Gastroesophageal sphincter (tissue), 4 donors: ENCODE data around the gene IGSF23. TPM values are rescaled to one million over a fixed set of nuclear protein-coding genes. Genes with fewer than 3 reads are reported as not detected.
"Not testable (repeated sequence)": the region's sequence is repeated elsewhere in the genome, so short reads cannot be mapped to it uniquely, and the experiment has no call there.

Experiments
- ATAC-seq: fragments of 150-250 bp; one replicate; pipeline ENCODE4 v1.9.1; 2016; ENCODE audit warnings: mild to moderate bottlenecking, moderate library complexity
- H3K27ac ChIP-seq, 4 donors: fragments of 200-600 bp; sonication (generic) in 3 of 4; 1 replicate in 3 of 4; 2 replicates in 1 of 4; pipeline ENCODE4 v1.5.1; 2016 to 2019
- H3K27me3 ChIP-seq: fragments of 200-600 bp; sonication (generic); one replicate; pipeline ENCODE4 v1.5.1; 2019
- H3K36me3 ChIP-seq, 2 donors: fragments of 200-600 bp; sonication (generic); one replicate each; pipeline ENCODE4 v1.5.1; 2019; ENCODE audit warnings: control low read depth in 1 of 2
- H3K4me1 ChIP-seq, 3 donors: fragments of 200-600 bp; sonication (generic); 1 replicate in 2 of 3; 2 replicates in 1 of 3; pipeline ENCODE4 v1.5.1; 2016 to 2019; ENCODE audit warnings: control low read depth in 2 of 3
- H3K4me3 ChIP-seq, 2 donors: fragments of 200-600 bp; sonication (generic); one replicate each; pipeline ENCODE4 v1.5.1; 2019; ENCODE audit warnings: mild to moderate bottlenecking in 1 of 2, moderate library complexity in 1 of 2
- H3K9me3 ChIP-seq, 3 donors: fragments of 200-600 bp; sonication (generic); one replicate each; pipeline ENCODE4 v1.5.1; 2017 to 2019; ENCODE audit warnings: control low read depth in 2 of 3
- CTCF ChIP-seq, 4 experiments: fragments of 200-600 bp in 2 of 4; fragments of 450-650 bp in 2 of 4; sonication (generic) in 1 of 4; IDR thresholded peaks; one replicate each; pipeline ENCODE4 v1.5.1; 2017 to 2019; ENCODE audit warnings: antibody characterized with exemption in 4 of 4, mild to moderate bottlenecking in 2 of 4, moderate library complexity in 2 of 4
- EP300 ChIP-seq: sonication (generic); formaldehyde crosslinking; IDR thresholded peaks from one replicate; pipeline ENCODE4 v1.6.1; 2017; ENCODE audit warnings: antibody characterized with exemption, mild to moderate bottlenecking
- POLR2A ChIP-seq, 2 donors: fragments of 450-650 bp; IDR thresholded peaks; one replicate each; pipeline ENCODE4 v1.6.1; 2017; ENCODE audit warnings: antibody characterized with exemption in 2 of 2, mild to moderate bottlenecking in 2 of 2, moderate library complexity in 1 of 2
- POLR2AphosphoS5 ChIP-seq: sonication (generic); formaldehyde crosslinking; IDR thresholded peaks from one replicate; pipeline ENCODE4 v1.6.1; 2017; ENCODE audit warnings: antibody characterized with exemption
- WGBS, 2 donors: methylation state at CpG; one replicate each; pipeline ENCODE4 v1.1.5; 2018; ENCODE audit warnings: low coverage in 1 of 2; 5-methylcytosine and 5-hydroxymethylcytosine counted together
- total RNA-seq, 4 donors: library from RNA; depleted of rRNA; stranded (reverse); fragments of >200 nt; gene quantifications; one replicate each; pipeline ENCODE4 v1.1.0, GENCODE V29; 2016

The IGSF23 gene
- total RNA-seq, 4 donors from 2014 or later: not detected

DNA sequence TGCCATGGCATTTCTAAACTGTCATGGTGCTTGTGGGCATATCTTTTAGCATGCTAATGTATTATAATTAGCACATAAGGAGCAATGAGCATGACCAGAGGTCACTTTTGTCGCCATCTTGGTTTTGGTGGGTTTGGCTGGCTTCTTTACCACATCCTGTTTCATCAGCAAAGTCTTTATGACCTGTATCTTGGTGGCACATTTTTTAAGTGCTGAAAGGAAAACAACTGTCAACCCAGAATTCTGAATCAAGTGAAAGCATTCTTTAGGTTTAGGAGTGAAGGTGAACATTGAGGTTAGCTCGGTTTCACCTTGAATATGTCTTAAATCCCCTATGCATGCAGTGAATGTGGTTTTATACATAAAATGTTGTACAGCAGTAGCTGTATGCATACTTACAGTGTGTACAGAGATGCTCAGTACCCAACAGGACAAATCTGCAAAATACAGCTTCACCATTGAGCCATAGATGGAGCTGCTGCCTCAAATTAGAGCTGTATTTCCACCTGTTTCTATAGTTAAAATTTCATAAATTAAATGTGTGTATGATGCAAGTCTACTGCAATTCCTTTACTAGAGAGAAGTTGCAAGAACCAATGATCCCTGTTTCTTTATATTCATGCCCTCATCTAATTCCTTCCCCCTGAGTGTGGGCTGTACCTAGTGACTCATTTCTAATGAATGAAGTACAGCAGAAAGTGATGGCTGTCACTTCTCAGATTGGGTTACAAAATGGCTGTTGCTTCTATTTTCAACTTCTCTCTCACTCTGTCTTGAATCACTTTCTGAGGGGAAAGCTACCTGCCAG lies 25.2 kb upstream of the IGSF23 start:
- no peaks in the 10 kb centered on the region for H3K4me1 ChIP-seq
- no peak overlapping the region for H3K4me3 ChIP-seq
- H3K36me3 ChIP-seq: no peaks in the 10 kb centered on the region
- no peak overlapping the region for H3K27ac ChIP-seq
- WGBS, 2 donors: 77 to 82% methylated on average over 2 of the region's 2 CpGs
- peak in 1 of 4 experiments; percentile 20 for TF ChIP-seq CTCF (IDR thresholded peaks at IDR 0.05)
- TF ChIP-seq POLR2AphosphoS5: no peak
- TF ChIP-seq POLR2A (IDR thresholded peaks at IDR 0.05): no peak
- TF ChIP-seq EP300: no peak
- ATAC-seq: no peak
- H3K27me3 ChIP-seq: peaks cover 19% of the 10 kb centered on the region
- H3K9me3 ChIP-seq: no peaks in the 10 kb centered on the region

DNA sequence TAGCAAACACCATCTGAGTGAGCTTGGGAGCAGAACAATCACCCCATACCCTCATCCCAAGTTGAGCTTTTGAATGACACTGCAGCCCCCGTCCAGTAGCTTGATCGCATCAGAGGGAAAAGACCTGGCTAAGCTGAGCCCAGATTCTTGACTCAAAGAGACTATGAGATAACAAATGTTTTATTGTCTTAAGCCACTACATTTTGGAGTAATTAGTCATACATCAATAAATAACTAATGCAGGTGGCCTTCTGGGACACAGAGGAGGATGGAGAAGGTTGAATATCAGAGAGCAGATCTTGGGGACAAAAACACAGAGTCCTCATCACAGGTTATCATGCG lies 24.6 kb upstream of the IGSF23 start:
- peaks cover 17% of the 10 kb centered on the region for H3K27me3 ChIP-seq
- TF ChIP-seq CTCF (IDR thresholded peaks at IDR 0.05) (no peak), POLR2AphosphoS5 (no peak), POLR2A (IDR thresholded peaks at IDR 0.05) (no peak), EP300 (no peak)
- no peak overlapping the region for H3K27ac ChIP-seq
- no peak for ATAC-seq
- 74 to 86% methylated on average over 1 to 2 of the region's 3 CpGs for WGBS, 2 donors
- no peak overlapping the region for H3K4me3 ChIP-seq
- no peaks in the 10 kb centered on the region for H3K9me3 ChIP-seq
- H3K36me3 ChIP-seq: no peaks in the 10 kb centered on the region
- no peaks in the 10 kb centered on the region for H3K4me1 ChIP-seq

DNA sequence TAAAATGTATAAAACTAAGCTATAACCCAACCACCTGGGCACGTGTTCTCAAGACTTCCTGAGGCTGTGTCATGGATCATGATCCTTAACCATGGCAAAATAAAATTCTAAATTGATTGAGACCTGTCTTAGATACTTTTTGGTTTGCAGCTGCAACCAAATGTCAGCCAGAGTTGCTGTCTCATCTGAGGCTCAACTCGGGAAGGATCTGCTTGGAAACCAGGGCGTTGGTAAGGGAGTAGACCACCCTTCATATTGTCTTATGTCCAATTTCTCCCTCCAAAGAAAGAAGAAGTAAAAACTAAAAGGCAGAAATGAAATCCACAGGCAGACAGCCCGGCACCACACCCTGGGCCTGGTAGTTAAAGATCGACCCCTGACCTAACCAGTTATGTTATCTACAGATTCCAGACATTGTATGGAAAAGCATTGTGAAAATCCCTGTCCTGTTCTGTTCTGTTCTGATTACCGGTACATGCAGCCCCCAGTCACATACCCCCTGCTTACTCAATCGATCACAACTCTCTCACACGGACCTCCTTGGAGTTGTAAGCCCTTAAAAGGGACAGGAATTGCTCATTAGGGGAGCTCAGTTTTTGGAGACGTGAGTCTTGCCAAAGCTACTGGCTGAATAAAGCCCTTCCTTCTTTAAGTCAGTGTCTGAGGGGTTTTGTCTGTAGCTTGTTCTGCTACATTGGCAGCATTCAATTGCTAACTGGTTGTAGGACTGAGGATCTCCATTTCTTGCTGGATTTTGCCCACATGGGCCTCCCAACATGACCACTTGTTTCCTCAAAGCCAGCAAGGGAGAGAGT lies 22.9 kb upstream of the IGSF23 start:
- 56% methylated on average over 8 to 9 of the region's 9 CpGs for WGBS, 2 donors
- TF ChIP-seq EP300 (no peak), POLR2AphosphoS5 (no peak), CTCF (IDR thresholded peaks at IDR 0.05) (no peak), POLR2A (IDR thresholded peaks at IDR 0.05) (no peak)
- Histone ChIP-seq H3K27ac (no peak overlapping the region), H3K4me1 (no peaks in the 10 kb centered on the region), H3K4me3 (no peak overlapping the region), H3K27me3 (peaks cover 17% of the 10 kb centered on the region), H3K36me3 (no peaks in the 10 kb centered on the region), H3K9me3 (no peaks in the 10 kb centered on the region)
- ATAC-seq: no peak

GRCh38 chr19:44591340-44591993 lies 21.9 kb upstream of the IGSF23 start:
- not testable (repeated sequence) for H3K27ac ChIP-seq, H3K36me3 ChIP-seq, ATAC-seq, H3K4me3 ChIP-seq, H3K4me1 ChIP-seq, H3K9me3 ChIP-seq
- H3K27me3 ChIP-seq: peaks cover 25% of the 10 kb centered on the region
- WGBS, 2 donors: 79 to 91% methylated on average over 8 to 9 of the region's 9 CpGs

DNA sequence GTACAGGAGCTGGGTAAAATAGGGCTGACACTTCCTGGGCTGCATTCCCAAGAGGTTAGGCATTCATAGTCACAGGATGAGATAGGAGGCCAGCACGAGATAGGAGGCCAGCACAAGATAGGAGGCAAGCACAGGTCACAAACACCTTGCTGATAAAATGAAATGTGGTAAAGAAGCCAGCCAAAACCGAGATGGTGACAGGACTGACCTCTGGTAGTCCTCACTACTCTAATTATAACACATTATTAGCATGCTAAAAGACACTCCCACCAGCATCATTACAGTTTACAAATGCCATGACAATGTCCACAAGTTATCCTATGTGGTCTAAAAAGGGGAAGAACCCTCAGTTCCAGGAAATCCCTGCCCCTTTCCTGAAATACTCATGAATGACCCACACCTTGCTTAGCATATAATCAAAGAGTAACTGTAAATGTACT lies 20.9 kb upstream of the IGSF23 start:
- Histone ChIP-seq H3K4me3 (no peak overlapping the region), H3K27me3 (peaks cover 32% of the 10 kb centered on the region), H3K9me3 (no peaks in the 10 kb centered on the region), H3K27ac (no peak overlapping the region), H3K4me1 (no peaks in the 10 kb centered on the region), H3K36me3 (no peaks in the 10 kb centered on the region)
- ATAC-seq: no peak
- 36 to 42% methylated on average over 2 of the region's 2 CpGs for WGBS, 2 donors
- TF ChIP-seq POLR2A (IDR thresholded peaks at IDR 0.05): no peak
- TF ChIP-seq CTCF (IDR thresholded peaks at IDR 0.05): no peak
- TF ChIP-seq EP300: no peak
- no peak for TF ChIP-seq POLR2AphosphoS5
